ENCODE measurements around the gene RNF5.

GRCh38 chr6:32226434-32226833 lies 48.2 kb downstream of the RNF5 start:
- TF ChIP-seq CTCF (IDR thresholded peaks at IDR 0.05; ENCODE audit: low read length) (no peak), EZH2 (optimal IDR thresholded peaks at IDR 0.05; ENCODE audit: low read depth, low read length) (no peak)

All from MM.1S (cell line).